Neutrophil (primary cell): ENCODE results near the gene OSBP2.

Experiments
- H3K27ac ChIP-seq: fragments of 200-600 bp; sonication (generic); 2 replicates; pipeline ENCODE4 v1.5.1; 2016; ENCODE audit warnings: mild to moderate bottlenecking, moderate library complexity
- H3K27me3 ChIP-seq: fragments of 200-600 bp; sonication (generic); 2 replicates; pipeline ENCODE4 v1.6.0; 2016; ENCODE audit warnings: mild to moderate bottlenecking
- H3K36me3 ChIP-seq: fragments of 200-600 bp; sonication (generic); 2 replicates; pipeline ENCODE4 v1.5.1; 2017
- H3K4me1 ChIP-seq, 2 experiments: fragments of 200-600 bp in 1 of 2; sonication (generic) in 1 of 2; 1 replicate in 1 of 2; 2 replicates in 1 of 2; pipeline versions ENCODE4 v1.5.1 to v1.6.1; 2013 to 2016; ENCODE audit warnings: low read depth in 1 of 2, low read length in 1 of 2, mild to moderate bottlenecking in 1 of 2, moderate library complexity in 1 of 2; ENCODE audit not compliant: control insufficient read depth in 1 of 2, insufficient read depth in 1 of 2
- H3K4me3 ChIP-seq, 2 experiments: fragments of 200-600 bp in 1 of 2; sonication (generic) in 1 of 2; 1 replicate in 1 of 2; 2 replicates in 1 of 2; pipeline ENCODE4 v1.5.1; 2013 to 2016; ENCODE audit warnings: low read depth in 1 of 2, low read length in 1 of 2, mild to moderate bottlenecking in 1 of 2, moderate library complexity in 1 of 2
- H3K9me3 ChIP-seq: fragments of 200-600 bp; sonication (generic); 2 replicates; pipeline ENCODE4 v1.5.1; 2016
- CTCF ChIP-seq: fragments of 200-600 bp; sonication (generic); IDR thresholded peaks from 2 replicates; pipeline ENCODE4 v1.5.1; 2016; ENCODE audit warnings: antibody characterized with exemption

Gene OSBP2

GRCh38 chr22:30754971-30755758, 60.5 kb downstream of the OSBP2 start:
- Histone ChIP-seq H3K36me3 (no peaks in the 10 kb centered on the region), H3K27ac (no peak overlapping the region), H3K4me3 (no peak overlapping the region), H3K9me3 (no peaks in the 10 kb centered on the region), H3K4me1 (no peaks in the 10 kb centered on the region), H3K27me3 (no peaks in the 10 kb centered on the region)
- TF ChIP-seq CTCF = no peak

- no peak for TF ChIP-seq CTCF
These were observed 61.1 kb downstream of the OSBP2 start for GRCh38 chr22:30755759-30756124.

GRCh38 chr22:30763815-30764673, 69.4 kb downstream of the OSBP2 start:
- H3K9me3 ChIP-seq = no peaks in the 10 kb centered on the region
- no peak for TF ChIP-seq CTCF
- H3K4me3 ChIP-seq = no peak overlapping the region
- no peaks in the 10 kb centered on the region for H3K4me1 ChIP-seq
- H3K36me3 ChIP-seq = no peaks in the 10 kb centered on the region
- no peaks in the 10 kb centered on the region for H3K27me3 ChIP-seq
- H3K27ac ChIP-seq = no peak overlapping the region

More at GRCh38 chr22:30755759-30756124, 61.1 kb downstream of the OSBP2 start:
- Histone ChIP-seq H3K27ac (no peak overlapping the region), H3K36me3 (no peaks in the 10 kb centered on the region), H3K27me3 (no peaks in the 10 kb centered on the region), H3K4me3 (no peak overlapping the region), H3K9me3 (no peaks in the 10 kb centered on the region), H3K4me1 (no peaks in the 10 kb centered on the region)

GRCh38 chr22:30767661-30768060, 73.0 kb downstream of the OSBP2 start:
- TF ChIP-seq CTCF = no peak
- Histone ChIP-seq H3K36me3 (no peaks in the 10 kb centered on the region), H3K4me1 (no peaks in the 10 kb centered on the region)

GRCh38 chr22:30770716-30771115, 76.0 kb downstream of the OSBP2 start:
- Histone ChIP-seq H3K4me1 (no peaks in the 10 kb centered on the region), H3K27ac (no peak overlapping the region), H3K36me3 (no peaks in the 10 kb centered on the region), H3K27me3 (no peaks in the 10 kb centered on the region), H3K4me3 (no peak overlapping the region), H3K9me3 (no peaks in the 10 kb centered on the region)
- no peak for TF ChIP-seq CTCF

More at GRCh38 chr22:30767661-30768060, 73.0 kb downstream of the OSBP2 start:
- Histone ChIP-seq H3K4me3 (no peak overlapping the region), H3K27me3 (no peaks in the 10 kb centered on the region), H3K9me3 (no peaks in the 10 kb centered on the region), H3K27ac (no peak overlapping the region)
